OCI-LY7 (cell line): ENCODE measurements around the gene VPS45. TPM values are rescaled to one million over a fixed set of nuclear protein-coding genes. Genes with fewer than 3 reads are reported as not detected.

Experiments used
- BruUV-seq: library from RNA; stranded (reverse); fragments of 400-500 nt; replicated peaks from 2 replicates; lab custom pipeline; 2021; lab: Mats Ljungman, UMichigan
- CTCF ChIA-PET: fragments of 300-600 bp; sonication (Branson Sonifier 250); formaldehyde crosslinking; loops from one replicate; lab custom pipeline; 2022; ENCODE audit warnings: antibody characterized with exemption; ENCODE audit not compliant: unreplicated experiment; lab: Charles Lee
- POLR2A ChIA-PET: fragments of 300-600 bp; sonication (Branson Sonifier 250); formaldehyde crosslinking; loops from one replicate; lab custom pipeline; 2022; ENCODE audit warnings: antibody characterized with exemption; lab: Charles Lee
- DNase-seq: peaks from one replicate; pipeline ENCODE4 v3.0.0-alpha.2; 2015; ENCODE audit warnings: low spot score
- H2AFZ ChIP-seq: fragments of 200-600 bp; sonication (generic), shearing (Covaris generic); 2 replicates; pipeline ENCODE4 v1.6.1; 2014; ENCODE audit warnings: mild to moderate bottlenecking, antibody characterized with exemption, low read length, moderate library complexity
- H3K27ac ChIP-seq: fragments of 200-600 bp; sonication (generic); 2 replicates; pipeline ENCODE4 v1.5.1; 2014; ENCODE audit warnings: mixed run types, low read depth, mild to moderate bottlenecking, moderate library complexity, low read length, inconsistent platforms; ENCODE audit not compliant: poor library complexity, severe bottlenecking
- H3K36me3 ChIP-seq: fragments of 200-600 bp; sonication (generic); 2 replicates; pipeline ENCODE4 v1.6.1; 2014; ENCODE audit warnings: mild to moderate bottlenecking, antibody characterized with exemption, low read length, moderate library complexity, mixed read lengths; ENCODE audit not compliant: insufficient read depth
- H3K4me1 ChIP-seq: fragments of 200-600 bp; sonication (generic); 2 replicates; pipeline ENCODE4 v1.5.1; 2014; ENCODE audit warnings: mild to moderate bottlenecking, low read length; ENCODE audit not compliant: insufficient read depth, poor library complexity, severe bottlenecking
- H3K4me2 ChIP-seq: fragments of 200-600 bp; sonication (generic); 2 replicates; pipeline ENCODE4 v1.6.1; 2014; ENCODE audit warnings: mild to moderate bottlenecking, low read length
- H3K4me3 ChIP-seq: fragments of 200-600 bp; sonication (generic); 2 replicates; pipeline ENCODE4 v1.5.1; 2014; ENCODE audit warnings: mild to moderate bottlenecking, low read depth, low read length; ENCODE audit not compliant: poor library complexity, severe bottlenecking
- H3K79me2 ChIP-seq: fragments of 200-600 bp; sonication (generic); 2 replicates; pipeline ENCODE4 v1.6.1; 2016; ENCODE audit warnings: low read depth, mild to moderate bottlenecking, low read length, moderate library complexity, mixed read lengths; ENCODE audit not compliant: insufficient read depth
- H3K9me2 ChIP-seq: fragments of 200-600 bp; sonication (generic); 2 replicates; pipeline ENCODE4 v1.6.1; 2016; ENCODE audit warnings: mild to moderate bottlenecking, low read length, mixed read lengths; ENCODE audit not compliant: insufficient read depth
- H3K9me3 ChIP-seq: fragments of 200-600 bp; sonication (generic); 2 replicates; pipeline ENCODE4 v1.6.1; 2014; ENCODE audit warnings: mild to moderate bottlenecking, mixed run types, low read length, mixed read lengths
- H4K20me1 ChIP-seq: fragments of 200-600 bp; sonication (generic); 2 replicates; pipeline ENCODE4 v1.6.1; 2014; ENCODE audit warnings: mild to moderate bottlenecking, antibody characterized with exemption, low read length, moderate library complexity, mixed read lengths; ENCODE audit not compliant: insufficient read depth
- CTCF ChIP-seq: fragments of 200-600 bp; sonication (generic); conservative IDR thresholded peaks from 2 replicates; pipeline ENCODE4 v1.5.1; 2014; ENCODE audit warnings: mild to moderate bottlenecking, antibody characterized with exemption, low read length, moderate library complexity, mixed read lengths
- EZH2phosphoT487 ChIP-seq: fragments of 200-600 bp; sonication (generic); IDR thresholded peaks from 2 replicates; pipeline ENCODE4 v1.6.1; 2018; ENCODE audit warnings: low read depth, borderline replicate concordance, mild to moderate bottlenecking, mixed run types, antibody characterized with exemption, low read length, moderate library complexity, mixed read lengths
- intact Hi-C: fragments of 100-400 bp; cut with micrococcal nuclease; formaldehyde crosslinking; loops from one replicate; pipeline ENCODE4 v1.10.0; 2022; ENCODE audit not compliant: unreplicated experiment
- total RNA-seq, 2 experiments: library from RNA; depleted of rRNA in 1 of 2; stranded (reverse); fragments of >200 nt in 1 of 2; shearing (Covaris generic) in 1 of 2; gene quantifications; 2 replicates each; pipeline ENCODE4 v1.2.3, GENCODE V29; 2014 to 2022

VPS45 gene
- total RNA-seq, 2 experiments from 2014 or later = 40.2 to 54.4 TPM

DNA sequence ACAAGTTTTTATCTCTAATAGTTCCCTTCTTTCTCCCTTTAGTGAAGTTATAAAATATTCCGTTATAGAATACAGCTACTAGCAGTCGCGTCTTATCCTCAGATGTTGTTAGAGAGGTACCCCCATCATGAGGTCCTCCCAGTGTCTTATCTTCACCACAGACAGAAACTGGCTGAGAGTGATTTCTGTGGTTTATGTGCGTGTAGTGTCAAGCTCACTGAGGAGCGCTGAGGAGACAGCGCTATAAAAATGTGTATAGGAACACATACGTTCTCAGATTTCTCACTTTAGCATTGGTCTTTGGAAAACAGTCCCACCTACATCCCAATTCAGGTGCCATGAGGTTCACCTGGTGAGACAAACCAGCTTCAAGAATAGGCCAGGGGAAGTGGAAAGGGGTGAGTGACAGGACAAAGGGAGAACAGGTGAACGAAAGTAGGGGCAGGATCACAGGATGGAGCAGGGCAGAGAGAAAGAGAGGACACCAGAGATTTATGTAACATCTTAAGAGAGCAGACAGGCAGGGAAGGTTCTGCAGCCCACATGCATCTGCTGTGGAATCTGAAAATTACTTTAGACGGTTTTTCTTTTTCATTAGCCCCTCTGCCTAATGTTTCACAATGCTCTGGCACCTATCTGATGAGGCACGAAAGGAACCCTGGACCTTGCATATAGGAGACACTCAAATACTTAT, 79.4 kb downstream of the VPS45 start:
- DNase-seq = no peak
- H3K4me1 ChIP-seq = peaks cover 34% of the 10 kb centered on the region
- ChIA-PET CTCF (no interaction called here), POLR2A (interaction anchor here (0.6 kb wide), 1 partner anchor 39 kb away, joined by 4 read pairs; no protein-coding TSS in a partner anchor)
- no TSS peak for BruUV-seq
- no peak overlapping the region for H2AFZ ChIP-seq
- no peaks in the 10 kb centered on the region for H3K9me2 ChIP-seq
- peaks cover 29% of the 10 kb centered on the region; the same call in 1 of the 2 replicates for H3K79me2 ChIP-seq
- H3K36me3 ChIP-seq = peaks cover 16% of the 10 kb centered on the region
- no peak overlapping the region for H3K27ac ChIP-seq
- H3K9me3 ChIP-seq = no peaks in the 10 kb centered on the region
- no peak for TF ChIP-seq EZH2phosphoT487
- TF ChIP-seq CTCF = no peak
- intact Hi-C loops = no loop called here
- no peaks in the 10 kb centered on the region for H4K20me1 ChIP-seq
- no peak overlapping the region for H3K4me3 ChIP-seq
- H3K4me2 ChIP-seq = no peak overlapping the region; the same call in 1 of the 2 replicates

DNA sequence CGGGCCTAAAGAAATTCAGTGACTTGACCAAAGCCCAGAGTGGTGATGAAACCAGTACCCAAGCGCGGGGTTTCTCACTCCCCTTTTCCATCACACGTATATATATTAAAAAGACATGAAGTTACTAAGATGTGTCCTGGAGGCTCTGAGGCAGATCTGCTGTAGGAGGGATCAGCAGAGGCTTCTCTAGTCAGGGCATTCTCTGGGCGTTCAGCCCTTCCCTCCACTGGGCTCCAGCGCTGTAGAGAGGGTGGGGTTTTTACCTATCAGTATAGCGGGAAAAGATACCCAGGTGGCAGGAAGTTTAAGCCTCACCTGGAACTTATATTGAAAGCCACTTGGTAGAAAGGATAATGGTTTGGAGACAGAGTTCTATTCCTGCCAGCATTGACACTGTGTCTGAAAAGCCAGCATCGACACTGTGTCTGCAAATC, 81.3 kb downstream of the VPS45 start:
- no peak for TF ChIP-seq EZH2phosphoT487
- no peak for TF ChIP-seq CTCF
- POLR2A ChIA-PET = interaction anchor here (0.7 to 4.5 kb wide), 4 partner anchors 13 to 39 kb away, joined by 3 to 38 read pairs (median 4); no protein-coding TSS in a partner anchor
- H4K20me1 ChIP-seq = no peaks in the 10 kb centered on the region
- H3K27ac ChIP-seq = peak overlapping the region; percentile 90
- H3K9me2 ChIP-seq = no peaks in the 10 kb centered on the region
- peak overlapping the region; percentile 45; the same call in 1 of the 2 replicates for H2AFZ ChIP-seq
- peaks cover 34% of the 10 kb centered on the region for H3K36me3 ChIP-seq
- no peaks in the 10 kb centered on the region for H3K9me3 ChIP-seq
- peaks cover 46% of the 10 kb centered on the region; the same call in 1 of the 2 replicates for H3K79me2 ChIP-seq
- BruUV-seq = TSS peak; percentile 82
- H3K4me2 ChIP-seq = peak overlapping the region; percentile 86
- CTCF ChIA-PET = no interaction called here
- peak overlapping the region; percentile 99 for H3K4me3 ChIP-seq
- DNase-seq = no peak
- intact Hi-C loops = no loop called here
- H3K4me1 ChIP-seq = peaks cover 51% of the 10 kb centered on the region
